Coronary artery (tissue), 2 donors: ENCODE data around the gene LRRC30.

Experiments
- DNase-seq: peaks from one replicate; pipeline ENCODE4 v3.0.0-alpha.2; 2017; ENCODE audit warnings: low spot score
- H3K27ac ChIP-seq, 2 donors: fragments of 200-600 bp; sonication (generic); one replicate each; pipeline ENCODE4 v1.5.1; 2016 to 2019
- H3K4me3 ChIP-seq: fragments of 200-600 bp; sonication (generic); 2 replicates; pipeline ENCODE4 v1.5.1; 2016; ENCODE audit warnings: mild to moderate bottlenecking, moderate library complexity
- CTCF ChIP-seq: fragments of 200-600 bp; sonication (generic); IDR thresholded peaks from one replicate; pipeline ENCODE4 v1.5.1; 2019; ENCODE audit warnings: antibody characterized with exemption

LRRC30 gene

GRCh38 chr18:7230626-7231349 lies at the start of gene LRRC30:
TSS of gene LRRC30 (plus strand) at chr18:7231089. CDS start at chr18:7231139, 50 bp downstream.
- Histone ChIP-seq H3K4me3 (no peak within 1 kb of the TSS), H3K27ac (no peak within 1 kb of the TSS)
- no peak for TF ChIP-seq CTCF

DNA sequence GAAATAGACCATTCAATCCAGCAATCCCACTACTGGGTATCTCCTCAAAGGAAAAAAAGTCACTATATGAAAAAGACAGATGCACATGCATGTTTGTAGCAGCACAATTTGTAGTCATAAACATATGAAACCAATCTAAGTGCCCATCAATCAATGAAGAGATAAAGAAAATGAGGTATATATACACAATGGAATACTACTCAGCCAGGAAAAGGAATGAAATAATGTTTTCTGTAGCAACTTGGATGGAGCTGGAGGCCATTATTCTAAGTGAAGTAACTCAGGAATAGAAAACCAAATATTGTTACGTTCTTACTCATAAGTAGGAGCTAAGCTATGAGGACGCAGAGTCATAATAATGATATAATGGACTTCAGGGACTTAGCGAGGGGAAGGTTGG lies 45.2 kb upstream of the LRRC30 start:
- TF ChIP-seq CTCF = no peak
- H3K4me3 ChIP-seq = no peak overlapping the region
- H3K27ac ChIP-seq = no peak overlapping the region
- DNase-seq = no peak

More at GRCh38 chr18:7230626-7231349, at the start of gene LRRC30:
- DNase-seq = no peak

GRCh38 chr18:7190547-7191156 lies 40.2 kb upstream of the LRRC30 start:
- Histone ChIP-seq H3K27ac (no peak overlapping the region), H3K4me3 (no peak overlapping the region)
- TF ChIP-seq CTCF = no peak
- no peak for DNase-seq

DNA sequence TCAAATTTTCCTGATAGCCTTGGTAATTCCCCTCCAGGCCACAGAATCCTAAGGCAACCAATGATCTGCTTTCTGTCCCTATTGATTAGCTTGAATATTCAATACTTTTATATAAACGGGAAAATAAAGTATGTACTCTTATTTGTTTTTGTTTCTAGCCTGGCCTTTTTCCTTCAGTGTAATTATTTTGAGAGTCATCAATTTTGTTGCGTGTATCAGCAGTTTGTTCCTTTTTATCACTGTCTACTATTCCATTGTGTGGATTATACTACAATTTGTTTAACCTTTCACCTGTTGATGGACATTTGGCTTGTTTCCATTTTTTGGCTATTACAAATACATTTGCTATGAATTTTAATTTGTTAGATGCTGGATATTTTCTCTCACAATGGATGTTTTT lies 39.2 kb upstream of the LRRC30 start:
- no peak for DNase-seq
- Histone ChIP-seq H3K4me3 (no peak overlapping the region), H3K27ac (no peak overlapping the region)
- TF ChIP-seq CTCF = no peak

GRCh38 chr18:7195266-7195665 lies 35.6 kb upstream of the LRRC30 start:
- no peak for DNase-seq
- TF ChIP-seq CTCF = no peak

DNA sequence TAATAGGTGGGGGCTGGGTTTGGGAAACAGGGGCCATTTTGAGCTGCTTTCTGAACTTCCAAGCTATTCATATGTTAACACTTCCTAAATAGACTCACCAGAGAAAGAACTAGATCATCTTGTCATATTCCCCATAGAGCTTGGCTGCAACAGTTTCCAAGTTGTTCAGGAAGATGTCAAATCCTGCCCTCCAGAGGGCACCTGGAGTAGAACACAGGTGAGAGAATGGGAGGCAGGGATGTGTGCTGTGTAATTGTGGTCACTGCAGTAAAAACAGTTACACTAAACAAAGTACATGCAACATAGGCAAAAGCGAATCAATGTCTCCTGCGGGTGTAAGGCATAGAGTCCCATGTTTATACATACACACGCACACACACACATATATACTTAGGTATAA lies 34.5 kb upstream of the LRRC30 start:
- no peak for DNase-seq
- TF ChIP-seq CTCF = no peak
- Histone ChIP-seq H3K27ac (no peak overlapping the region), H3K4me3 (no peak overlapping the region)

More at GRCh38 chr18:7195266-7195665, 35.6 kb upstream of the LRRC30 start:
- no peak overlapping the region for H3K27ac ChIP-seq
- H3K4me3 ChIP-seq = no peak overlapping the region

- no peak for TF ChIP-seq CTCF
- Histone ChIP-seq H3K4me3 (no peak overlapping the region), H3K27ac (no peak overlapping the region)
- no peak for DNase-seq
Observed at GRCh38 chr18:7197854-7198253, 33.0 kb upstream of the LRRC30 start.
